Prostate gland (tissue), 2 donors: ENCODE results near the gene NETO1. TPM values are rescaled to one million over a fixed set of nuclear protein-coding genes. Genes with fewer than 3 reads are reported as not detected.

Experiments used
- DNase-seq: peaks from one replicate; pipeline ENCODE4 v3.0.0-alpha.2; 2019; ENCODE audit warnings: low spot score
- H3K27ac ChIP-seq, 2 donors: fragments of 200-600 bp; sonication (generic); 2 replicates each; pipeline ENCODE4 v1.5.1; 2017 to 2019
- H3K27me3 ChIP-seq: fragments of 200-600 bp; sonication (generic); replicated peaks from 2 replicates; pipeline ENCODE4 v1.5.1; 2019; ENCODE audit not compliant: insufficient read depth
- H3K36me3 ChIP-seq, 2 donors: fragments of 200-600 bp; sonication (generic); 1 replicate in 1 of 2; 2 replicates in 1 of 2; pipeline versions ENCODE4 v1.5.1 to v1.8.1; 2017 to 2019
- H3K4me1 ChIP-seq: fragments of 200-600 bp; sonication (generic); replicated peaks from 2 replicates; pipeline ENCODE4 v1.5.1; 2019
- H3K4me3 ChIP-seq, 2 donors: fragments of 200-600 bp; sonication (generic); 2 replicates each; pipeline ENCODE4 v1.5.1; 2017 to 2019
- H3K9me3 ChIP-seq: fragments of 200-600 bp; sonication (generic); 2 replicates; pipeline ENCODE4 v1.5.1; 2017
- POLR2A ChIP-seq: fragments of 450-650 bp; IDR thresholded peaks from one replicate; pipeline ENCODE4 v1.6.1; 2016; ENCODE audit warnings: antibody characterized with exemption, mild to moderate bottlenecking
- POLR2AphosphoS5 ChIP-seq: sonication (generic); formaldehyde crosslinking; IDR thresholded peaks from one replicate; pipeline ENCODE4 v1.6.1; 2017; ENCODE audit warnings: antibody characterized with exemption
- WGBS: methylation state at CpG from one replicate; pipeline ENCODE4 v1.1.5; 2018; 5-methylcytosine and 5-hydroxymethylcytosine counted together
- intact Hi-C: fragments of 100-400 bp; cut with DNase I; formaldehyde crosslinking; loops from one replicate; pipeline ENCODE4 v1.14.2; 2022
- total RNA-seq, 2 donors: library from RNA; depleted of rRNA; stranded (reverse); fragments of >200 nt; gene quantifications; one replicate each; pipeline ENCODE4 v1.1.0, GENCODE V29; 2016
- TF ChIP-seq, protein P1 (sequence below), 4 experiments: fragments of 200-600 bp in 2 of 4; fragments of 450-650 bp in 2 of 4; sonication (generic) in 2 of 4; IDR thresholded peaks; 1 replicate in 3 of 4; 2 replicates in 1 of 4; pipeline ENCODE4 v1.5.1; 2016 to 2019; ENCODE audit warnings: antibody characterized with exemption in 4 of 4, mild to moderate bottlenecking in 2 of 4, moderate library complexity in 2 of 4

The NETO1 gene
- total RNA-seq, 2 donors from 2014 or later, result 1.6 TPM; not detected in 1

DNA sequence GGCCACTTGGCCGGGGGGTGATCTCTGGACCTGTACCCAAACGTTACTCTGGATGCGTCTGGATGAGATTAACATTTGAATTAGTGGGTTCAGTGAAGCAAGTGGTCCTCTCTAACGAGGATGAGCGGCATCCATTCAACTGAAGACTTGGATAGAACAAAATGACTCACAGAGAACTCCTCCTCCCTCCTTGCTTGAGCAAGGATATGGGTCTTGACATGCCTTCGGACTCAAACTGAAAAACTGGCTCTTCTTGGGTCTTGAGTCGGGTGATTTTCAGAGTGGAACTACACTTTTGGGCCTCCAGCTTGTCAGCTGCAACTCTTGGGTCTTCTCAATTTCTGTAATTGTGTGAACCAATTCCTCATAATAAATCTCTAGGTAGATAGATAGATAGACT lies 47.2 kb downstream of the NETO1 start:
- no peak overlapping the region for H3K4me3 ChIP-seq
- intact Hi-C loops, result no loop called here
- H3K27me3 ChIP-seq, result no peaks in the 10 kb centered on the region
- DNase-seq, result no peak
- H3K4me1 ChIP-seq, result no peaks in the 10 kb centered on the region
- no peak for TF ChIP-seq POLR2A
- TF ChIP-seq POLR2AphosphoS5, result no peak
- TF ChIP-seq, protein P1, sequence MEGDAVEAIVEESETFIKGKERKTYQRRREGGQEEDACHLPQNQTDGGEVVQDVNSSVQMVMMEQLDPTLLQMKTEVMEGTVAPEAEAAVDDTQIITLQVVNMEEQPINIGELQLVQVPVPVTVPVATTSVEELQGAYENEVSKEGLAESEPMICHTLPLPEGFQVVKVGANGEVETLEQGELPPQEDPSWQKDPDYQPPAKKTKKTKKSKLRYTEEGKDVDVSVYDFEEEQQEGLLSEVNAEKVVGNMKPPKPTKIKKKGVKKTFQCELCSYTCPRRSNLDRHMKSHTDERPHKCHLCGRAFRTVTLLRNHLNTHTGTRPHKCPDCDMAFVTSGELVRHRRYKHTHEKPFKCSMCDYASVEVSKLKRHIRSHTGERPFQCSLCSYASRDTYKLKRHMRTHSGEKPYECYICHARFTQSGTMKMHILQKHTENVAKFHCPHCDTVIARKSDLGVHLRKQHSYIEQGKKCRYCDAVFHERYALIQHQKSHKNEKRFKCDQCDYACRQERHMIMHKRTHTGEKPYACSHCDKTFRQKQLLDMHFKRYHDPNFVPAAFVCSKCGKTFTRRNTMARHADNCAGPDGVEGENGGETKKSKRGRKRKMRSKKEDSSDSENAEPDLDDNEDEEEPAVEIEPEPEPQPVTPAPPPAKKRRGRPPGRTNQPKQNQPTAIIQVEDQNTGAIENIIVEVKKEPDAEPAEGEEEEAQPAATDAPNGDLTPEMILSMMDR (IDR thresholded peaks at IDR 0.05), result no peak
- 74% methylated on average over 7 of the region's 7 CpGs for WGBS
- H3K9me3 ChIP-seq, result no peaks in the 10 kb centered on the region
- no peak overlapping the region for H3K27ac ChIP-seq
- no peaks in the 10 kb centered on the region for H3K36me3 ChIP-seq

DNA sequence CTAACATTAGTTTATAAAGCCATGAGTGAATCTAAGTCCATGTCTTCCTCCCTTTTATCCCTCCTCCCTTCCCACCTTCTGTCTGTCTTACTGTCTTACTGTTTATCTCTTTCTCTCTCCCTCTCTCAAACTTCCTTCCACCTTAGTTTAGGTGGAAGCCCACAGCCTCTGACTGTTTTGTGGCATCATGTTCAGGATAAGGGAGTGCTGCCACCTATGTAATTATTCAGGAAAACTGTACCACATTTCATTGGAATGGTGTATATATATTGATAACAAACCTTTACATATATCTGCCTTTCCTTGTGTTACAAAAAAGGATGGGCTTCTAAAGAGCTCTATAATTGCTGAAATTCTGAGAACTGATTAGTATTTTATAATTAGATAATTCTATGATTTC lies 48.7 kb downstream of the NETO1 start:
- Histone ChIP-seq H3K36me3 (no peaks in the 10 kb centered on the region), H3K4me3 (no peak overlapping the region), H3K9me3 (no peaks in the 10 kb centered on the region), H3K4me1 (no peaks in the 10 kb centered on the region), H3K27ac (no peak overlapping the region), H3K27me3 (no peaks in the 10 kb centered on the region)
- DNase-seq, result no peak
- TF ChIP-seq POLR2A, result no peak
- TF ChIP-seq, protein P1 (IDR thresholded peaks at IDR 0.05), result no peak
- no peak for TF ChIP-seq POLR2AphosphoS5
- intact Hi-C loops, result no loop called here

DNA sequence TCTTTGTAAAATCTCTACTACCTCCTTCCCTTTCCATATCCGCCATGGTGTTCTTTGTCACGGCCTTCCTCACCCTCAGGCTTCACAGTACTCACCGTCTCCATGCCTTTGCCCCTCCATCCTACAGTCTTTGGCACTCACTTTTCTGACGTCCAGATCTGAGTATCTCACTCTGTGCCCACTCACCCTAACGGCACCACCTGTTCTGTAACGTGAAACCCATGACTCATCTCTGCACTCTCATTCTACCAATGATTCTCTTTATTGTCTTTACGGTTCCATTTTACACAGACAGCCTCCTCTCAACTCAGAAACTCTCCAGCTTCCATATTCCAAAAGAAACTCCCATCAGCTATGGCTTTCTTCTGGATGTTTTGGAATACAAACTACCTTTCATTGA lies 56.7 kb downstream of the NETO1 start:
- H3K27ac ChIP-seq, result no peak overlapping the region
- TF ChIP-seq, protein P1 (IDR thresholded peaks at IDR 0.05), result no peak
- no peak for TF ChIP-seq POLR2AphosphoS5
- H3K4me3 ChIP-seq, result no peak overlapping the region
- no peaks in the 10 kb centered on the region for H3K4me1 ChIP-seq
- H3K27me3 ChIP-seq, result no peaks in the 10 kb centered on the region
- no peak for DNase-seq
- no peaks in the 10 kb centered on the region for H3K9me3 ChIP-seq
- intact Hi-C loops, result no loop called here
- WGBS, result 72% methylated on average over 7 of the region's 7 CpGs
- H3K36me3 ChIP-seq, result no peaks in the 10 kb centered on the region

DNA sequence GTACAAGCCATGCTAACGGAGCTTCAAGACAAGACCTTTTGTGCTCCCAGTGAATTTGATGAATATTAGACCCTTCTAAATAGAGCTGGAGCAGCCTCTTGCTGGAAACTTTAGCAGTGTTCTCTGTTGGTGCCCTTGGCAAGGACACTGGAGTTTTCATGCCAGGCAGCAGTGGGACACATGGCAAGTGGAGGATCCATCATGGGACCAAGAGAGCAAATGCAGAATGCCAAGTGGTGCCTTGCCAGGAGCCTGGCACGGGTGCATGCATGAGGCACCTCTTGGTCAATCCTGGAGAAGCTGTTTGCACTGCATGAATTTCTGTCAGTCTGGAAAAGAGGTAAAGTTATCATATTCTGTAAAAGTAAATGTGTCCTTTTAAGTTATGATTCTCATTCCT lies 59.1 kb downstream of the NETO1 start:
- Histone ChIP-seq H3K4me1 (no peaks in the 10 kb centered on the region), H3K27ac (no peak overlapping the region), H3K9me3 (no peaks in the 10 kb centered on the region), H3K36me3 (no peaks in the 10 kb centered on the region), H3K27me3 (no peaks in the 10 kb centered on the region), H3K4me3 (no peak overlapping the region)
- DNase-seq, result no peak
- TF ChIP-seq, protein P1 (IDR thresholded peaks at IDR 0.05), result no peak
- TF ChIP-seq POLR2AphosphoS5 (no peak), POLR2A (no peak)
- intact Hi-C loops, result no loop called here
- 53% methylated on average over 2 of the region's 2 CpGs for WGBS

DNA sequence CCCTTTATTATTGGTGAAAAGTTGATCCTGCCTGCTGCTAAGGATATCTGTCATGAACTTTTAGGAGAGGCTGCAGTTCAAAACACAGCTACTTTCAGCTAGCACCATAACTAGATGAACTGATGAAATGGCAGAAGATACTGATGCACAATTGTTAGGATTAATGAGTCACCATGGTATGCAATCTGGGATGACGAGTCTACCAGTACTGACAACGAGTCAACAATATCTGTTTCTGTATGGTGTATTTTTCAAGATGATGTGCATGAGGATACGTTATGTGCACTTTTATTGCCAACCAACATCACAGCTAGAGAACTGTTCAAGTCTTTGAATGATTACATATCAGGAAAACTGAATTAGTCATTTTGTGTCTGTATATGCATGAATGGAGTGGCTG lies 68.7 kb downstream of the NETO1 start:
- H3K27ac ChIP-seq, result no peak overlapping the region
- DNase-seq, result no peak
- WGBS, result 90% methylated on average over 3 of the region's 3 CpGs
- no peaks in the 10 kb centered on the region for H3K4me1 ChIP-seq
- intact Hi-C loops, result no loop called here
- H3K4me3 ChIP-seq, result no peak overlapping the region
- TF ChIP-seq POLR2A, result no peak
- no peaks in the 10 kb centered on the region for H3K36me3 ChIP-seq
- H3K9me3 ChIP-seq, result no peaks in the 10 kb centered on the region
- no peaks in the 10 kb centered on the region for H3K27me3 ChIP-seq
